K562 (cell line): ENCODE results near the gene CLIP1. TPM values are rescaled to one million over a fixed set of nuclear protein-coding genes. Genes with fewer than 3 reads are reported as not detected.

Source experiments
- NRF1 ChIP-seq, 2 experiments: fragments of 450-650 bp; IDR thresholded peaks in 1 of 2; conservative IDR thresholded peaks in 1 of 2; 2 replicates each; pipeline ENCODE4 v1.6.1; 2014; ENCODE audit warnings: mild to moderate bottlenecking in 2 of 2
- polyA plus RNA-seq, 8 experiments: library from polyadenylated mRNA; depleted of rRNA in 4 of 8; stranded (reverse) in 5 of 8; unstranded in 3 of 8; fragments of >200 nt; fragmentation: Nextera tagmentation in 2 of 8; fragmentation: Illumina TruSeq in 1 of 8; extraction: Ambion mirVana in 2 of 8; extraction: Trizol in 1 of 8; gene quantifications; 2 replicates each; pipeline versions ENCODE4 v1.2.1 to v1.2.3, GENCODE V29; 2011 to 2014; ENCODE audit warnings: inconsistent platforms in 1 of 8, missing spikeins in 1 of 8
- total RNA-seq, 7 experiments: library from RNA; depleted of rRNA in 6 of 7; stranded (reverse); fragments of >200 nt in 6 of 7; fragmentation: Illumina TruSeq in 2 of 7; extraction: Trizol in 2 of 7; gene quantifications; 2 replicates each; pipeline versions ENCODE4 v1.2.1 to v1.2.3, GENCODE V29; 2011 to 2021; ENCODE audit warnings: low replicate concordance in 1 of 7
- TF ChIP-seq, protein P1 (sequence below), 2 experiments: fragments of 450-650 bp; formaldehyde crosslinking in 1 of 2; IDR thresholded peaks; 2 replicates each; pipeline versions ENCODE4 v1.4.0 to v1.6.1; 2014 to 2020; ENCODE audit warnings: mild to moderate bottlenecking in 2 of 2, borderline replicate concordance in 1 of 2, low read depth in 1 of 2
- TF ChIP-seq, protein P2 (sequence below), 2 experiments: fragments of 450-650 bp in 1 of 2; sonication (generic) in 1 of 2; formaldehyde crosslinking in 1 of 2; IDR thresholded peaks; 2 replicates each; pipeline versions ENCODE4 v1.7.1 to v1.9.0; 2016 to 2022; ENCODE audit warnings: inconsistent platforms in 1 of 2, mild to moderate bottlenecking in 1 of 2, missing genetic modification reagents in 1 of 2
- TF ChIP-seq, protein P3 (sequence below): IDR thresholded peaks from 2 replicates; pipeline ENCODE4 v1.6.1; 2011; ENCODE audit warnings: borderline replicate concordance, low read depth, mild to moderate bottlenecking, moderate library complexity, low read length; ENCODE audit not compliant: insufficient read depth, poor library complexity, severe bottlenecking

The CLIP1 gene
- total and polyA plus RNA-seq, 9 of the 15 experiments (the other 6 are each of a cell fraction or from before 2014, with no cell fraction given): 5.8 to 33.9 (median 27.6) TPM

DNA sequence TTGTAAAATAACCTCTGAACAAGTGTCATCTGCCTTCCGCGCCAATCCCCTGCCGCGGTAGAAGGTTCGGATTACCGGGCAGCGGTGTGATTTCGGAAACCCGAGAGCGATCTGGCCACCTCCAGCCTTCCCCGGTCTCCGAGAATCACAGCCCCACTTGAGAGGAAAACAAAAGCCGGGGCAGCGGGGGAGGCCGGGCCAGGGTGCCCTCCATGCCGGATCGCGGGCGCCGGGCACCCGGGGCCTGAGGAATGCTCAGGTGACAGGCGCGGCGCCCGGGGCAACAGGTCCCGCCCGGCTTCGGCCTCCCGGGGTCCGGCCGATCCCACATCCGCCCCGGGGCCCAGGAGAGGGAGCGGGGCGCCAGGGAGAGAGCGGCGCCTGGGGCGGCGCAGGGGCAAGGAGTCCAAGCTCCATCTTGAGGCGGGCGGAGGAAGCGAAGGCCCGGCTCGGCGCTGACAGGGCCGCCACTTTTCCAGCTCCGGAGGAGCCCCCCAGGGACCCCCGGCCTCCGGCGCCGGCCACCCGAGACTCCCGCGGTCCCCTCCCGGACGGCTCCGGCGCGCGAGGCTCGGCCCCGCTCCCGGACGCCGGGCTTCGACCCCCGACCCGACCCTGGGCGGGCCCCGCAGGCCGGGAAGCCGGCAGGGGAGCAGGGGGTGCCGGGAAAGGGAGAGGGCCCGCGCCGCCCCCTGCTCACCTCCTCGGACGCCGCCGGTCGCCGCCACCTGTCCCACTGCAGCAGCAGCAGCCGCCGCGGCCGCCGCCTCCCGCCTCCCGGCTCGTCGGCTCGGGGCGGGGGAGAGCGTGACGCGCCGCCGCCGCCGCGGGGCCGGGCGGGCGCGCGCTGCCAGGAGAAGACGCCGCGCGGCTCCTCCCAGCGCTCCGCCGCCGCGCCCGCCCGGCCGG, at the start of gene CLIP1 (continued):
- TF ChIP-seq, protein P1, sequence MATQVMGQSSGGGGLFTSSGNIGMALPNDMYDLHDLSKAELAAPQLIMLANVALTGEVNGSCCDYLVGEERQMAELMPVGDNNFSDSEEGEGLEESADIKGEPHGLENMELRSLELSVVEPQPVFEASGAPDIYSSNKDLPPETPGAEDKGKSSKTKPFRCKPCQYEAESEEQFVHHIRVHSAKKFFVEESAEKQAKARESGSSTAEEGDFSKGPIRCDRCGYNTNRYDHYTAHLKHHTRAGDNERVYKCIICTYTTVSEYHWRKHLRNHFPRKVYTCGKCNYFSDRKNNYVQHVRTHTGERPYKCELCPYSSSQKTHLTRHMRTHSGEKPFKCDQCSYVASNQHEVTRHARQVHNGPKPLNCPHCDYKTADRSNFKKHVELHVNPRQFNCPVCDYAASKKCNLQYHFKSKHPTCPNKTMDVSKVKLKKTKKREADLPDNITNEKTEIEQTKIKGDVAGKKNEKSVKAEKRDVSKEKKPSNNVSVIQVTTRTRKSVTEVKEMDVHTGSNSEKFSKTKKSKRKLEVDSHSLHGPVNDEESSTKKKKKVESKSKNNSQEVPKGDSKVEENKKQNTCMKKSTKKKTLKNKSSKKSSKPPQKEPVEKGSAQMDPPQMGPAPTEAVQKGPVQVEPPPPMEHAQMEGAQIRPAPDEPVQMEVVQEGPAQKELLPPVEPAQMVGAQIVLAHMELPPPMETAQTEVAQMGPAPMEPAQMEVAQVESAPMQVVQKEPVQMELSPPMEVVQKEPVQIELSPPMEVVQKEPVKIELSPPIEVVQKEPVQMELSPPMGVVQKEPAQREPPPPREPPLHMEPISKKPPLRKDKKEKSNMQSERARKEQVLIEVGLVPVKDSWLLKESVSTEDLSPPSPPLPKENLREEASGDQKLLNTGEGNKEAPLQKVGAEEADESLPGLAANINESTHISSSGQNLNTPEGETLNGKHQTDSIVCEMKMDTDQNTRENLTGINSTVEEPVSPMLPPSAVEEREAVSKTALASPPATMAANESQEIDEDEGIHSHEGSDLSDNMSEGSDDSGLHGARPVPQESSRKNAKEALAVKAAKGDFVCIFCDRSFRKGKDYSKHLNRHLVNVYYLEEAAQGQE (IDR thresholded peaks at IDR 0.05; ENCODE audit: borderline replicate concordance): peak; percentile 58
- TF ChIP-seq, protein P1 (CRISPR knock-in tag; IDR thresholded peaks at IDR 0.05; ENCODE audit: low read depth): no peak
- TF ChIP-seq, protein P2, sequence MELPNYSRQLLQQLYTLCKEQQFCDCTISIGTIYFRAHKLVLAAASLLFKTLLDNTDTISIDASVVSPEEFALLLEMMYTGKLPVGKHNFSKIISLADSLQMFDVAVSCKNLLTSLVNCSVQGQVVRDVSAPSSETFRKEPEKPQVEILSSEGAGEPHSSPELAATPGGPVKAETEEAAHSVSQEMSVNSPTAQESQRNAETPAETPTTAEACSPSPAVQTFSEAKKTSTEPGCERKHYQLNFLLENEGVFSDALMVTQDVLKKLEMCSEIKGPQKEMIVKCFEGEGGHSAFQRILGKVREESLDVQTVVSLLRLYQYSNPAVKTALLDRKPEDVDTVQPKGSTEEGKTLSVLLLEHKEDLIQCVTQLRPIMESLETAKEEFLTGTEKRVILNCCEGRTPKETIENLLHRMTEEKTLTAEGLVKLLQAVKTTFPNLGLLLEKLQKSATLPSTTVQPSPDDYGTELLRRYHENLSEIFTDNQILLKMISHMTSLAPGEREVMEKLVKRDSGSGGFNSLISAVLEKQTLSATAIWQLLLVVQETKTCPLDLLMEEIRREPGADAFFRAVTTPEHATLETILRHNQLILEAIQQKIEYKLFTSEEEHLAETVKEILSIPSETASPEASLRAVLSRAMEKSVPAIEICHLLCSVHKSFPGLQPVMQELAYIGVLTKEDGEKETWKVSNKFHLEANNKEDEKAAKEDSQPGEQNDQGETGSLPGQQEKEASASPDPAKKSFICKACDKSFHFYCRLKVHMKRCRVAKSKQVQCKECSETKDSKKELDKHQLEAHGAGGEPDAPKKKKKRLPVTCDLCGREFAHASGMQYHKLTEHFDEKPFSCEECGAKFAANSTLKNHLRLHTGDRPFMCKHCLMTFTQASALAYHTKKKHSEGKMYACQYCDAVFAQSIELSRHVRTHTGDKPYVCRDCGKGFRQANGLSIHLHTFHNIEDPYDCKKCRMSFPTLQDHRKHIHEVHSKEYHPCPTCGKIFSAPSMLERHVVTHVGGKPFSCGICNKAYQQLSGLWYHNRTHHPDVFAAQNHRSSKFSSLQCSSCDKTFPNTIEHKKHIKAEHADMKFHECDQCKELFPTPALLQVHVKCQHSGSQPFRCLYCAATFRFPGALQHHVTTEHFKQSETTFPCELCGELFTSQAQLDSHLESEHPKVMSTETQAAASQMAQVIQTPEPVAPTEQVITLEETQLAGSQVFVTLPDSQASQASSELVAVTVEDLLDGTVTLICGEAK (IDR thresholded peaks at IDR 0.05): peak; percentile 45; the same call in 1 of the 2 replicates
- TF ChIP-seq, protein P2 (CRISPR knock-in tag; IDR thresholded peaks at IDR 0.05): no peak
- TF ChIP-seq, protein P3, sequence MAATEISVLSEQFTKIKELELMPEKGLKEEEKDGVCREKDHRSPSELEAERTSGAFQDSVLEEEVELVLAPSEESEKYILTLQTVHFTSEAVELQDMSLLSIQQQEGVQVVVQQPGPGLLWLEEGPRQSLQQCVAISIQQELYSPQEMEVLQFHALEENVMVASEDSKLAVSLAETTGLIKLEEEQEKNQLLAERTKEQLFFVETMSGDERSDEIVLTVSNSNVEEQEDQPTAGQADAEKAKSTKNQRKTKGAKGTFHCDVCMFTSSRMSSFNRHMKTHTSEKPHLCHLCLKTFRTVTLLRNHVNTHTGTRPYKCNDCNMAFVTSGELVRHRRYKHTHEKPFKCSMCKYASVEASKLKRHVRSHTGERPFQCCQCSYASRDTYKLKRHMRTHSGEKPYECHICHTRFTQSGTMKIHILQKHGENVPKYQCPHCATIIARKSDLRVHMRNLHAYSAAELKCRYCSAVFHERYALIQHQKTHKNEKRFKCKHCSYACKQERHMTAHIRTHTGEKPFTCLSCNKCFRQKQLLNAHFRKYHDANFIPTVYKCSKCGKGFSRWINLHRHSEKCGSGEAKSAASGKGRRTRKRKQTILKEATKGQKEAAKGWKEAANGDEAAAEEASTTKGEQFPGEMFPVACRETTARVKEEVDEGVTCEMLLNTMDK: peak; percentile 19
- TF ChIP-seq NRF1 (conservative IDR thresholded peaks at IDR 0.05 in 1 of 2, IDR thresholded peaks at IDR 0.05 in 1 of 2): peak; percentile 71 to 73
